ENCODE data around the gene PLEKHA7. TPM values are rescaled to one million over a fixed set of nuclear protein-coding genes. Genes with fewer than 3 reads are reported as not detected.

The PLEKHA7 gene
- total RNA-seq, 2 donors from 2014 or later = 10.8 to 17.6 TPM

DNA sequence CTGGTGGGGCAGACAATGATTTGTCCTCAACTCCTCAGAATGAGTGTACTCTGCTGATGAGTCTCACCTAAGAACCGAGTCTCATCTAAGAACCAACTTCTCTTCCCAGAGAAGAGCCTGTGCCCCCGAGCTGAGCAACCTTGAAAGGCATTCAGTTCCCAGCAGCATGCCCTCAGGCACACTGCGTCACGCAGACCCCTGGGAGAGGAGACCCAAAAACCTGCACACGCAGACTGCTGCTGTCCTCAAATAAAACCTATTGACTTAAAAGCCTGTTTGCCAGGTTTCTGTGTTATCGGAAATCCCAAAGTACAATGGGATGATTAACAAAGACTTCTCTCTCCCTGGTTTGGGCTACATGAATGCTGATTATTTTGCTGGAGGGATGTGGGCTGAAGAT lies 154.6 kb downstream of the PLEKHA7 start:
- TF ChIP-seq, protein P1, sequence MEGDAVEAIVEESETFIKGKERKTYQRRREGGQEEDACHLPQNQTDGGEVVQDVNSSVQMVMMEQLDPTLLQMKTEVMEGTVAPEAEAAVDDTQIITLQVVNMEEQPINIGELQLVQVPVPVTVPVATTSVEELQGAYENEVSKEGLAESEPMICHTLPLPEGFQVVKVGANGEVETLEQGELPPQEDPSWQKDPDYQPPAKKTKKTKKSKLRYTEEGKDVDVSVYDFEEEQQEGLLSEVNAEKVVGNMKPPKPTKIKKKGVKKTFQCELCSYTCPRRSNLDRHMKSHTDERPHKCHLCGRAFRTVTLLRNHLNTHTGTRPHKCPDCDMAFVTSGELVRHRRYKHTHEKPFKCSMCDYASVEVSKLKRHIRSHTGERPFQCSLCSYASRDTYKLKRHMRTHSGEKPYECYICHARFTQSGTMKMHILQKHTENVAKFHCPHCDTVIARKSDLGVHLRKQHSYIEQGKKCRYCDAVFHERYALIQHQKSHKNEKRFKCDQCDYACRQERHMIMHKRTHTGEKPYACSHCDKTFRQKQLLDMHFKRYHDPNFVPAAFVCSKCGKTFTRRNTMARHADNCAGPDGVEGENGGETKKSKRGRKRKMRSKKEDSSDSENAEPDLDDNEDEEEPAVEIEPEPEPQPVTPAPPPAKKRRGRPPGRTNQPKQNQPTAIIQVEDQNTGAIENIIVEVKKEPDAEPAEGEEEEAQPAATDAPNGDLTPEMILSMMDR (IDR thresholded peaks at IDR 0.05) = no peak
- Histone ChIP-seq H3K27ac (no peak overlapping the region), H3K9me3 (no peaks in the 10 kb centered on the region), H3K27me3 (replicated peaks; ENCODE audit: insufficient read depth) (no peaks in the 10 kb centered on the region), H3K4me1 (ENCODE audit: control insufficient read depth in 1 of 2, low read depth in 2 of 2) (no peaks in the 10 kb centered on the region), H3K36me3 (no peaks in the 10 kb centered on the region), H3K4me3 (no peak overlapping the region)
- DNase-seq (ENCODE audit: low spot score) = no peak
- no peak for ATAC-seq (ENCODE audit: insufficient number of reproducible peaks, low FRiP score, low read depth)

DNA sequence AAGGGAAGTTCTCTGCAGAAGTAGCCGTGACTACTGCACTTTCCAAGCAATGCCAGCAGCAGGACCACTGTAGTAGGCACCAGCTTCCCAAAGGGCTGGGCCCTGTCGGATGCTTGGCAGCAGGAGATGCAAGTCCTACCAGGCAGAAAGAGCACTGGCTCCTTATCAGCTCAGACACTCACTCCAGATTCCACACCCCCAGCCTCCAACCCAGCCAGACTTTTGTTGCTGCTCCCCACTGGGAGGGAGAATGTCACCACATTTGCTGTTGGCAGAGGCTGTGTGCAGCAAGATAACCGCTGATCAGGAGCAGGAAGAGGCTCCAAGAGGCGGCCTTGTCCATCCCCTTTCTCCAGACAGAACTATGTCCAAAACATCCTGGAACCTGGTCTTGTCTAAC lies 157.0 kb downstream of the PLEKHA7 start:
- H3K27ac ChIP-seq = no peak overlapping the region
- TF ChIP-seq, protein P1 (IDR thresholded peaks at IDR 0.05) = no peak
- no peaks in the 10 kb centered on the region for H3K27me3 ChIP-seq (replicated peaks; ENCODE audit: insufficient read depth)
- no peaks in the 10 kb centered on the region for H3K4me1 ChIP-seq (ENCODE audit: control insufficient read depth in 1 of 2, low read depth in 2 of 2)
- H3K36me3 ChIP-seq = no peaks in the 10 kb centered on the region
- H3K4me3 ChIP-seq = no peak overlapping the region
- DNase-seq (ENCODE audit: low spot score) = no peak
- ATAC-seq (ENCODE audit: insufficient number of reproducible peaks, low FRiP score, low read depth) = no peak
- H3K9me3 ChIP-seq = no peaks in the 10 kb centered on the region

- no peak for DNase-seq (ENCODE audit: low spot score)
- Histone ChIP-seq H3K27me3 (replicated peaks; ENCODE audit: insufficient read depth) (no peaks in the 10 kb centered on the region), H3K9me3 (no peaks in the 10 kb centered on the region), H3K27ac (no peak overlapping the region), H3K4me1 (ENCODE audit: control insufficient read depth in 1 of 2, low read depth in 2 of 2) (no peaks in the 10 kb centered on the region), H3K36me3 (no peaks in the 10 kb centered on the region), H3K4me3 (no peak overlapping the region)
- no peak for ATAC-seq (ENCODE audit: insufficient number of reproducible peaks, low FRiP score, low read depth)
- TF ChIP-seq, protein P1 (IDR thresholded peaks at IDR 0.05) = no peak
Measured at GRCh38 chr11:16856022-16856471, 158.2 kb downstream of the PLEKHA7 start.

GRCh38 chr11:16854979-16855378 lies 159.2 kb downstream of the PLEKHA7 start:
- Histone ChIP-seq H3K27me3 (replicated peaks; ENCODE audit: insufficient read depth) (no peaks in the 10 kb centered on the region), H3K36me3 (no peaks in the 10 kb centered on the region), H3K4me3 (no peak overlapping the region), H3K27ac (no peak overlapping the region), H3K9me3 (no peaks in the 10 kb centered on the region), H3K4me1 (ENCODE audit: control insufficient read depth in 1 of 2, low read depth in 2 of 2) (no peaks in the 10 kb centered on the region)
- ATAC-seq (ENCODE audit: insufficient number of reproducible peaks, low FRiP score, low read depth) (no peak), DNase-seq (ENCODE audit: low spot score) (no peak)
- TF ChIP-seq, protein P1 (IDR thresholded peaks at IDR 0.05) = no peak

- no peak for DNase-seq (ENCODE audit: low spot score)
- no peaks in the 10 kb centered on the region for H3K27me3 ChIP-seq (replicated peaks; ENCODE audit: insufficient read depth)
- H3K36me3 ChIP-seq = no peaks in the 10 kb centered on the region
- no peaks in the 10 kb centered on the region for H3K9me3 ChIP-seq
- TF ChIP-seq, protein P1 (IDR thresholded peaks at IDR 0.05) = no peak
- no peak for ATAC-seq (ENCODE audit: insufficient number of reproducible peaks, low FRiP score, low read depth)
- H3K27ac ChIP-seq = no peak overlapping the region
- H3K4me3 ChIP-seq = no peak overlapping the region
- H3K4me1 ChIP-seq (ENCODE audit: control insufficient read depth in 1 of 2, low read depth in 2 of 2) = no peaks in the 10 kb centered on the region
Measured at GRCh38 chr11:16853859-16854258, 160.4 kb downstream of the PLEKHA7 start.
